GM23338 (cell line): ENCODE data around the gene USP24. TPM values are rescaled to one million over a fixed set of nuclear protein-coding genes. Genes with fewer than 3 reads are reported as not detected.

Experiments used
- ATAC-seq: fragments of 200-7000 bp; cut with Tn5 transposase; 3 replicates; pipeline ENCODE4 v1.9.1; 2020
- DNase-seq: peaks from one replicate; pipeline ENCODE4 v3.0.0-alpha.2; 2015; ENCODE audit warnings: low spot score
- H2AFZ ChIP-seq: fragments of 200-600 bp; sonication (generic); 2 replicates; pipeline ENCODE4 v1.8.0; 2016; ENCODE audit warnings: antibody characterized with exemption, mild to moderate bottlenecking, moderate library complexity
- H3F3A ChIP-seq: fragments of 200-600 bp; sonication (generic); replicated peaks from 2 replicates; pipeline ENCODE4 v1.8.0; 2017; ENCODE audit warnings: antibody characterized with exemption, mixed run types, low read depth
- H3K27ac ChIP-seq: fragments of 200-600 bp; sonication (generic); 2 replicates; pipeline ENCODE4 v1.6.1; 2016; ENCODE audit warnings: low read depth
- H3K27me3 ChIP-seq: fragments of 200-600 bp; sonication (generic); 2 replicates; pipeline ENCODE4 v1.8.0; 2016; ENCODE audit warnings: mild to moderate bottlenecking, mixed run types, moderate library complexity; ENCODE audit not compliant: insufficient read depth
- H3K36me3 ChIP-seq: fragments of 200-600 bp; sonication (generic); 2 replicates; pipeline ENCODE4 v1.8.0; 2016; ENCODE audit warnings: mild to moderate bottlenecking; ENCODE audit not compliant: insufficient read depth
- H3K4me1 ChIP-seq: fragments of 200-600 bp; sonication (generic); 2 replicates; pipeline ENCODE4 v1.8.0; 2016; ENCODE audit warnings: mild to moderate bottlenecking, moderate library complexity; ENCODE audit not compliant: insufficient read depth
- H3K4me2 ChIP-seq: fragments of 200-600 bp; sonication (generic); 2 replicates; pipeline ENCODE4 v1.7.1; 2017; ENCODE audit warnings: mixed run types
- H3K4me3 ChIP-seq: fragments of 200-600 bp; sonication (generic); 2 replicates; pipeline ENCODE4 v1.6.1; 2016; ENCODE audit warnings: mixed run types
- H3K79me2 ChIP-seq: fragments of 200-600 bp; sonication (generic); replicated peaks from 2 replicates; pipeline ENCODE4 v1.8.0; 2017; ENCODE audit warnings: mild to moderate bottlenecking; ENCODE audit not compliant: insufficient read depth
- H3K9me2 ChIP-seq: fragments of 200-600 bp; sonication (generic); 2 replicates; pipeline ENCODE4 v1.8.0; 2017; ENCODE audit not compliant: insufficient read depth
- H4K20me1 ChIP-seq: fragments of 200-600 bp; sonication (generic); replicated peaks from 2 replicates; pipeline ENCODE4 v1.8.0; 2017; ENCODE audit warnings: mild to moderate bottlenecking; ENCODE audit not compliant: insufficient read depth
- H3K27ac Mint-ChIP-seq: 2 replicates; pipeline ENCODE4 v1.8.0; 2020; ENCODE audit warnings: inconsistent platforms, mild to moderate bottlenecking, moderate library complexity, mixed read lengths
- H3K27me3 Mint-ChIP-seq: 3 replicates; pipeline ENCODE4 v1.8.0; 2022; ENCODE audit warnings: low read depth, mild to moderate bottlenecking, moderate library complexity, mixed read lengths, inconsistent platforms; ENCODE audit not compliant: insufficient read depth, poor library complexity
- H3K36me3 Mint-ChIP-seq: 3 replicates; pipeline ENCODE4 v1.8.0; 2021; ENCODE audit warnings: low read depth, mild to moderate bottlenecking, inconsistent platforms, moderate library complexity, mixed read lengths
- H3K4me1 Mint-ChIP-seq: 3 replicates; pipeline ENCODE4 v1.8.0; 2020; ENCODE audit warnings: mild to moderate bottlenecking, inconsistent platforms, mixed read lengths
- H3K4me3 Mint-ChIP-seq: 3 replicates; pipeline ENCODE4 v1.8.0; 2021; ENCODE audit warnings: moderate library complexity, mild to moderate bottlenecking, inconsistent platforms, mixed read lengths
- H3K9me3 Mint-ChIP-seq: 3 replicates; pipeline ENCODE4 v1.8.0; 2020; ENCODE audit warnings: moderate library complexity, mild to moderate bottlenecking, inconsistent platforms, mixed read lengths
- CREB1 ChIP-seq: fragments of 250-450 bp; sonication (Bioruptor Pico); IDR thresholded peaks from 2 replicates; pipeline ENCODE4 v1.5.0; 2020; ENCODE audit warnings: low read depth, mild to moderate bottlenecking, moderate library complexity
- EZH2 ChIP-seq: fragments of 200-600 bp; sonication (generic); IDR thresholded peaks from one replicate; pipeline ENCODE4 v1.8.0; 2017; ENCODE audit warnings: antibody characterized with exemption, mild to moderate bottlenecking, low read depth; ENCODE audit not compliant: unreplicated experiment
- EZH2phosphoT487 ChIP-seq: fragments of 200-600 bp; sonication (generic); IDR thresholded peaks from one replicate; pipeline ENCODE4 v1.8.1; 2018; ENCODE audit warnings: antibody characterized with exemption; ENCODE audit not compliant: unreplicated experiment
- JUNB ChIP-seq: IDR thresholded peaks from one replicate; pipeline ENCODE4 v1.6.1; 2016; ENCODE audit warnings: antibody characterized with exemption; ENCODE audit not compliant: unreplicated experiment
- NANOG ChIP-seq: IDR thresholded peaks from 2 replicates; pipeline ENCODE4 v1.6.1; 2016; ENCODE audit warnings: antibody characterized with exemption, borderline replicate concordance
- POLR2AphosphoS5 ChIP-seq: IDR thresholded peaks from 2 replicates; pipeline ENCODE4 v1.6.1; 2016; ENCODE audit warnings: antibody characterized with exemption, low read depth
- STAT1 ChIP-seq: IDR thresholded peaks from one replicate; pipeline ENCODE4 v1.6.1; 2016; ENCODE audit warnings: antibody characterized with exemption; ENCODE audit not compliant: unreplicated experiment
- ZNF114 ChIP-seq: fragments of 250-450 bp; sonication (Bioruptor Pico); IDR thresholded peaks from 2 replicates; pipeline ENCODE4 v1.5.0; 2020; ENCODE audit warnings: mild to moderate bottlenecking, moderate library complexity
- ZNF331 ChIP-seq: fragments of 250-450 bp; sonication (Bioruptor Pico); IDR thresholded peaks from 2 replicates; pipeline ENCODE4 v1.5.0; 2020; ENCODE audit warnings: low read depth, mild to moderate bottlenecking, moderate library complexity
- polyA plus RNA-seq: library from polyadenylated mRNA; unstranded; fragments of >200 nt; fragmentation: Nextera tagmentation; extraction: Ambion mirVana; gene quantifications from 2 replicates; pipeline ENCODE4 v1.2.1, GENCODE V29; 2016
- total RNA-seq: library from RNA; depleted of rRNA; stranded (reverse); fragments of >200 nt; shearing (Covaris generic); gene quantifications from 2 replicates; pipeline ENCODE4 v1.2.3, GENCODE V29; 2014
- TF ChIP-seq, protein P1 (sequence below): IDR thresholded peaks from 2 replicates; pipeline ENCODE4 v1.6.1; 2016; ENCODE audit warnings: antibody characterized with exemption
- TF ChIP-seq, protein P2 (sequence below): IDR thresholded peaks from one replicate; pipeline ENCODE4 v1.6.1; 2018; ENCODE audit warnings: antibody characterized with exemption; ENCODE audit not compliant: unreplicated experiment
- TF ChIP-seq, protein P3 (sequence below): fragments of 250-450 bp; sonication (Bioruptor Pico); IDR thresholded peaks from 2 replicates; pipeline ENCODE4 v1.5.0; 2020; ENCODE audit warnings: mild to moderate bottlenecking, moderate library complexity
- TF ChIP-seq, protein P4 (sequence below), 2 experiments: fragments of 200-600 bp in 1 of 2; sonication (generic) in 1 of 2; conservative IDR thresholded peaks; 2 replicates each; pipeline versions ENCODE4 v1.5.1 to v1.6.1; 2016 to 2017; ENCODE audit warnings: antibody characterized with exemption in 2 of 2, low read depth in 2 of 2, mild to moderate bottlenecking in 2 of 2, moderate library complexity in 1 of 2

The USP24 gene
- total and polyA plus RNA-seq, 2 experiments from 2014 or later = 12.1 to 32.6 TPM

DNA sequence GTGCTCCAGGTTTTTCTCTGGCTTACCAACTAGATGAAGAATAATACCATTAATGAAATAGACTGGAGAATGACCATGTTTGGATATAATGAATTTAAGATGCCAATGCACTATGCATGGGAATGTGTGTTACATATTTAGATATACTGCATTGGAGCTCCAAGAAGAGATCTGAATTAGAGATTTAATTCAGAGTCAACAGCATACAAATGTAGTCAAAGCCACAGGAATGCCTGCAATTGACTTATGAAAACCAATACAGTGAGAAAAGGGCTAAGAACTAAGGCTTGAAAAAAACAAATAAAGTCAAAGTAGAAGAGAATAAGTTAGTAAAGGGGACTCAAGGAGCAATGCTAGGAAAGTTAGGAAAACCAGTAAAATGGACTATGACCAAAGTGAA lies 59.1 kb downstream of the USP24 start:
- Histone ChIP-seq H3K4me3 (no peak overlapping the region), H3K27ac (0 out of 2 replicates have a peak overlapping the region, but pooled peaks have one; percentile 46), H3K79me2 (no peaks in the 10 kb centered on the region), H3K4me1 (no peaks in the 10 kb centered on the region), H2AFZ (no peak overlapping the region), H3K27me3 (no peaks in the 10 kb centered on the region), H3K36me3 (peaks cover 16% of the 10 kb centered on the region), H3K9me2 (no peaks in the 10 kb centered on the region), H3F3A (no peaks in the 10 kb centered on the region), H4K20me1 (peaks cover 5% of the 10 kb centered on the region; the same call in 1 of the 2 replicates), H3K4me2 (no peak overlapping the region)
- H3K27me3 Mint-ChIP-seq = peaks cover 1% of the 10 kb centered on the region
- no peak for ATAC-seq
- TF ChIP-seq EZH2 (no peak), ZNF114 (no peak), EZH2phosphoT487 (no peak), ZNF331 (no peak), POLR2AphosphoS5 (no peak), JUNB (no peak), CREB1 (CRISPR knock-in tag) (no peak), STAT1 (no peak), NANOG (no peak)
- TF ChIP-seq, protein P1, sequence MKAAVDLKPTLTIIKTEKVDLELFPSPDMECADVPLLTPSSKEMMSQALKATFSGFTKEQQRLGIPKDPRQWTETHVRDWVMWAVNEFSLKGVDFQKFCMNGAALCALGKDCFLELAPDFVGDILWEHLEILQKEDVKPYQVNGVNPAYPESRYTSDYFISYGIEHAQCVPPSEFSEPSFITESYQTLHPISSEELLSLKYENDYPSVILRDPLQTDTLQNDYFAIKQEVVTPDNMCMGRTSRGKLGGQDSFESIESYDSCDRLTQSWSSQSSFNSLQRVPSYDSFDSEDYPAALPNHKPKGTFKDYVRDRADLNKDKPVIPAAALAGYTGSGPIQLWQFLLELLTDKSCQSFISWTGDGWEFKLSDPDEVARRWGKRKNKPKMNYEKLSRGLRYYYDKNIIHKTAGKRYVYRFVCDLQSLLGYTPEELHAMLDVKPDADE = no peak
- TF ChIP-seq, protein P2, sequence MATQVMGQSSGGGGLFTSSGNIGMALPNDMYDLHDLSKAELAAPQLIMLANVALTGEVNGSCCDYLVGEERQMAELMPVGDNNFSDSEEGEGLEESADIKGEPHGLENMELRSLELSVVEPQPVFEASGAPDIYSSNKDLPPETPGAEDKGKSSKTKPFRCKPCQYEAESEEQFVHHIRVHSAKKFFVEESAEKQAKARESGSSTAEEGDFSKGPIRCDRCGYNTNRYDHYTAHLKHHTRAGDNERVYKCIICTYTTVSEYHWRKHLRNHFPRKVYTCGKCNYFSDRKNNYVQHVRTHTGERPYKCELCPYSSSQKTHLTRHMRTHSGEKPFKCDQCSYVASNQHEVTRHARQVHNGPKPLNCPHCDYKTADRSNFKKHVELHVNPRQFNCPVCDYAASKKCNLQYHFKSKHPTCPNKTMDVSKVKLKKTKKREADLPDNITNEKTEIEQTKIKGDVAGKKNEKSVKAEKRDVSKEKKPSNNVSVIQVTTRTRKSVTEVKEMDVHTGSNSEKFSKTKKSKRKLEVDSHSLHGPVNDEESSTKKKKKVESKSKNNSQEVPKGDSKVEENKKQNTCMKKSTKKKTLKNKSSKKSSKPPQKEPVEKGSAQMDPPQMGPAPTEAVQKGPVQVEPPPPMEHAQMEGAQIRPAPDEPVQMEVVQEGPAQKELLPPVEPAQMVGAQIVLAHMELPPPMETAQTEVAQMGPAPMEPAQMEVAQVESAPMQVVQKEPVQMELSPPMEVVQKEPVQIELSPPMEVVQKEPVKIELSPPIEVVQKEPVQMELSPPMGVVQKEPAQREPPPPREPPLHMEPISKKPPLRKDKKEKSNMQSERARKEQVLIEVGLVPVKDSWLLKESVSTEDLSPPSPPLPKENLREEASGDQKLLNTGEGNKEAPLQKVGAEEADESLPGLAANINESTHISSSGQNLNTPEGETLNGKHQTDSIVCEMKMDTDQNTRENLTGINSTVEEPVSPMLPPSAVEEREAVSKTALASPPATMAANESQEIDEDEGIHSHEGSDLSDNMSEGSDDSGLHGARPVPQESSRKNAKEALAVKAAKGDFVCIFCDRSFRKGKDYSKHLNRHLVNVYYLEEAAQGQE = no peak
- TF ChIP-seq, protein P3, sequence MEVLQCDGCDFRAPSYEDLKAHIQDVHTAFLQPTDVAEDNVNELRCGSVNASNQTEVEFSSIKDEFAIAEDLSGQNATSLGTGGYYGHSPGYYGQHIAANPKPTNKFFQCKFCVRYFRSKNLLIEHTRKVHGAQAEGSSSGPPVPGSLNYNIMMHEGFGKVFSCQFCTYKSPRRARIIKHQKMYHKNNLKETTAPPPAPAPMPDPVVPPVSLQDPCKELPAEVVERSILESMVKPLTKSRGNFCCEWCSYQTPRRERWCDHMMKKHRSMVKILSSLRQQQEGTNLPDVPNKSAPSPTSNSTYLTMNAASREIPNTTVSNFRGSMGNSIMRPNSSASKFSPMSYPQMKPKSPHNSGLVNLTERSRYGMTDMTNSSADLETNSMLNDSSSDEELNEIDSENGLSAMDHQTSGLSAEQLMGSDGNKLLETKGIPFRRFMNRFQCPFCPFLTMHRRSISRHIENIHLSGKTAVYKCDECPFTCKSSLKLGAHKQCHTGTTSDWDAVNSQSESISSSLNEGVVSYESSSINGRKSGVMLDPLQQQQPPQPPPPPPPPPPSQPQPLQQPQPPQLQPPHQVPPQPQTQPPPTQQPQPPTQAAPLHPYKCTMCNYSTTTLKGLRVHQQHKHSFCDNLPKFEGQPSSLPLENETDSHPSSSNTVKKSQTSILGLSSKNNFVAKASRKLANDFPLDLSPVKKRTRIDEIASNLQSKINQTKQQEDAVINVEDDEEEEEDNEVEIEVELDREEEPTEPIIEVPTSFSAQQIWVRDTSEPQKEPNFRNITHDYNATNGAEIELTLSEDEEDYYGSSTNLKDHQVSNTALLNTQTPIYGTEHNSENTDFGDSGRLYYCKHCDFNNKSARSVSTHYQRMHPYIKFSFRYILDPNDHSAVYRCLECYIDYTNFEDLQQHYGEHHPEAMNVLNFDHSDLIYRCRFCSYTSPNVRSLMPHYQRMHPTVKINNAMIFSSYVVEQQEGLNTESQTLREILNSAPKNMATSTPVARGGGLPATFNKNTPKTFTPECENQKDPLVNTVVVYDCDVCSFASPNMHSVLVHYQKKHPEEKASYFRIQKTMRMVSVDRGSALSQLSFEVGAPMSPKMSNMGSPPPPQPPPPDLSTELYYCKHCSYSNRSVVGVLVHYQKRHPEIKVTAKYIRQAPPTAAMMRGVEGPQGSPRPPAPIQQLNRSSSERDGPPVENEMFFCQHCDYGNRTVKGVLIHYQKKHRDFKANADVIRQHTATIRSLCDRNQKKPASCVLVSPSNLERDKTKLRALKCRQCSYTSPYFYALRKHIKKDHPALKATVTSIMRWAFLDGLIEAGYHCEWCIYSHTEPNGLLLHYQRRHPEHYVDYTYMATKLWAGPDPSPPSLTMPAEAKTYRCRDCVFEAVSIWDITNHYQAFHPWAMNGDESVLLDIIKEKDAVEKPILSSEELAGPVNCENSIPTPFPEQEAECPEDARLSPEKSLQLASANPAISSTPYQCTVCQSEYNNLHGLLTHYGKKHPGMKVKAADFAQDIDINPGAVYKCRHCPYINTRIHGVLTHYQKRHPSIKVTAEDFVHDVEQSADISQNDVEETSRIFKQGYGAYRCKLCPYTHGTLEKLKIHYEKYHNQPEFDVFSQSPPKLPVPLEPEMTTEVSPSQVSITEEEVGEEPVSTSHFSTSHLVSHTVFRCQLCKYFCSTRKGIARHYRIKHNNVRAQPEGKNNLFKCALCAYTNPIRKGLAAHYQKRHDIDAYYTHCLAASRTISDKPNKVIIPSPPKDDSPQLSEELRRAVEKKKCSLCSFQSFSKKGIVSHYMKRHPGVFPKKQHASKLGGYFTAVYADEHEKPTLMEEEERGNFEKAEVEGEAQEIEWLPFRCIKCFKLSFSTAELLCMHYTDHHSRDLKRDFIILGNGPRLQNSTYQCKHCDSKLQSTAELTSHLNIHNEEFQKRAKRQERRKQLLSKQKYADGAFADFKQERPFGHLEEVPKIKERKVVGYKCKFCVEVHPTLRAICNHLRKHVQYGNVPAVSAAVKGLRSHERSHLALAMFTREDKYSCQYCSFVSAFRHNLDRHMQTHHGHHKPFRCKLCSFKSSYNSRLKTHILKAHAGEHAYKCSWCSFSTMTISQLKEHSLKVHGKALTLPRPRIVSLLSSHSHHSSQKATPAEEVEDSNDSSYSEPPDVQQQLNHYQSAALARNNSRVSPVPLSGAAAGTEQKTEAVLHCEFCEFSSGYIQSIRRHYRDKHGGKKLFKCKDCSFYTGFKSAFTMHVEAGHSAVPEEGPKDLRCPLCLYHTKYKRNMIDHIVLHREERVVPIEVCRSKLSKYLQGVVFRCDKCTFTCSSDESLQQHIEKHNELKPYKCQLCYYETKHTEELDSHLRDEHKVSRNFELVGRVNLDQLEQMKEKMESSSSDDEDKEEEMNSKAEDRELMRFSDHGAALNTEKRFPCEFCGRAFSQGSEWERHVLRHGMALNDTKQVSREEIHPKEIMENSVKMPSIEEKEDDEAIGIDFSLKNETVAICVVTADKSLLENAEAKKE (CRISPR knock-in tag) = no peak
- TF ChIP-seq, protein P4, sequence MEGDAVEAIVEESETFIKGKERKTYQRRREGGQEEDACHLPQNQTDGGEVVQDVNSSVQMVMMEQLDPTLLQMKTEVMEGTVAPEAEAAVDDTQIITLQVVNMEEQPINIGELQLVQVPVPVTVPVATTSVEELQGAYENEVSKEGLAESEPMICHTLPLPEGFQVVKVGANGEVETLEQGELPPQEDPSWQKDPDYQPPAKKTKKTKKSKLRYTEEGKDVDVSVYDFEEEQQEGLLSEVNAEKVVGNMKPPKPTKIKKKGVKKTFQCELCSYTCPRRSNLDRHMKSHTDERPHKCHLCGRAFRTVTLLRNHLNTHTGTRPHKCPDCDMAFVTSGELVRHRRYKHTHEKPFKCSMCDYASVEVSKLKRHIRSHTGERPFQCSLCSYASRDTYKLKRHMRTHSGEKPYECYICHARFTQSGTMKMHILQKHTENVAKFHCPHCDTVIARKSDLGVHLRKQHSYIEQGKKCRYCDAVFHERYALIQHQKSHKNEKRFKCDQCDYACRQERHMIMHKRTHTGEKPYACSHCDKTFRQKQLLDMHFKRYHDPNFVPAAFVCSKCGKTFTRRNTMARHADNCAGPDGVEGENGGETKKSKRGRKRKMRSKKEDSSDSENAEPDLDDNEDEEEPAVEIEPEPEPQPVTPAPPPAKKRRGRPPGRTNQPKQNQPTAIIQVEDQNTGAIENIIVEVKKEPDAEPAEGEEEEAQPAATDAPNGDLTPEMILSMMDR (conservative IDR thresholded peaks at IDR 0.05; ENCODE audit: low read depth in 2 of 2) = no peak
- H3K4me3 Mint-ChIP-seq = no peak overlapping the region
- no peaks in the 10 kb centered on the region for H3K4me1 Mint-ChIP-seq
- no peak overlapping the region for H3K27ac Mint-ChIP-seq
- peaks cover 39% of the 10 kb centered on the region for H3K36me3 Mint-ChIP-seq
- DNase-seq = no peak
- H3K9me3 Mint-ChIP-seq = no peaks in the 10 kb centered on the region
